ENCODE measurements around the gene ERRFI1.
A peak's percentile ranks its signal among the peaks of the same experiment; 100 is the strongest.
"Not testable (repeated sequence)": the region's sequence is repeated elsewhere in the genome, so short reads cannot be mapped to it uniquely, and the experiment has no call there.

ERRFI1 gene

DNA sequence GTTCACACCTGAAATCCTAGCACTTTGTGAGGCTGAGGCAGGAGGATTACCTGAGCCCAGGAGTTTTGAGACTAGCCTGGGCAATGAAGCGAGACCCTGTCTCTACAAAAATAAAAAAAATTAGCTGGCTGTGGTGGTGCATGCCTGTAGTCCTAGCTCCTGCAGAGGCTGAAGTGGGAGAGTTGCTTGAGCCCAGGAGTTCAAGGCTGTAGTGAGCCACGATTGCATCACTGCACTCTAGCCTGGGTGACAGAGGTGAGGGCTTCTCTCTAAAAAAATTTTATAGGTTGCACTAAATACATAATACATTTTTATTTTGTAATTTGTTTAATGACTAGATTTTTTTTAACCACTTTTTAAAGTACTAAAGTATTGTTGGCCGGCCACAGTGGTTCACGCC is 58.5 kb downstream of the ERRFI1 start:
- DNase-seq (ENCODE audit: low spot score) = no peak

DNA sequence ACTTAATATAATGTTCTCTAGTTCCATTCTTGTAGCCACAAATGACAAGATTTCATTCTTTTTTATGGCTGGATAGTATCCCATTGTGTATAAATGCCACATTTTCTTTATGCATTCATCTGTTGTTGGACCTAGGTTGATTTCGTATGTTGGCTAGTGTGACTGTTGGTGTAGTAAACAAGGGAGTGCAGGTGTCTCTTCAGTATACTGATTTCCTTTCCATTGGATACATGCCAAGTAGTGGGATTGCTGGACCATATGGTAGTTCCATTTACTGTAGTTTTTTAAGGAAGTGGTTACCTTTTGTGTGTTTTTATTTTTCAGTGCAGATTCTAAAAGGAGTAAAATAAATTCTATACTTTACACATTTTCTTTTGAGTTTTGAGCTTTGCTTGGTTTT is 58.9 kb downstream of the ERRFI1 start:
- no peak for DNase-seq (ENCODE audit: low spot score)

DNA sequence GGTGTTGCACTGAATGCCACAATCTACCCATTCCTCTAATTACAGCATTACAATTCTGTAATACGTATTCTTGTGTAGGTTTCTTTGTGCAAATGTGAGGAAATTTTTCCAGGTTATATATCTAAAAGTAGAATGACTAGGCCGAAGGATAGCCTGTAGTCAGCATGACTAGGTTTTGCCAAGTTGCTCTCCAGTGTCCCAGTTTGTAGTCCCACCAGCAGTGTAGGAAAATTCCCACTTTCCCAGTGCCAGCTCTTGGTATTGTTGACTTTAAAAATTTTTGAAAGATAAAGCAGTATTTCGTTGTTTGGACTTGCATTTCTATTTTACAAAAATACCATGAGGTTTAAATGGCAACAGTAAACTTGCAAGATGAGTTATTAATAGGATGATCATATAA is 61.6 kb downstream of the ERRFI1 start:
- no peak for DNase-seq (ENCODE audit: low spot score)

DNA sequence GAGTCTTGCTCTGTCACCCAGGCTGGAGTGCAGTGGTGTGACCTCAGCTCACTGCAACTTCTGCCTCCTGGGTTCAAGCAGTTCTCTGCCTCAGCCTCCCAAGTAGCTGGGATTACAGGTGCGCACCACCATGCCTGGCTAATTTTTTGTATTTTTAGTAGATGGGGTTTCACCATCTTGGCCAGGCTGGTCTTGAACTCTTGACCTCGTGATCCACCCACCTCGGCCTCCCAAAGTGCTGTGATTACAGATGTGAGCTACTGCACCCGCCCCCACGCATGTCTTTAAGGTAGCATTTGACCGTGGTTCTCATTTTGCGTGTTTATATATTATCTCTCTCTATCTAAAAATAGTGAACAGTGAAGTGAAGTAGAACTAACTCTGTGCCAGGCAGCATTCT is 62.3 kb downstream of the ERRFI1 start:
- not testable (repeated sequence) for DNase-seq (ENCODE audit: low spot score)

DNA sequence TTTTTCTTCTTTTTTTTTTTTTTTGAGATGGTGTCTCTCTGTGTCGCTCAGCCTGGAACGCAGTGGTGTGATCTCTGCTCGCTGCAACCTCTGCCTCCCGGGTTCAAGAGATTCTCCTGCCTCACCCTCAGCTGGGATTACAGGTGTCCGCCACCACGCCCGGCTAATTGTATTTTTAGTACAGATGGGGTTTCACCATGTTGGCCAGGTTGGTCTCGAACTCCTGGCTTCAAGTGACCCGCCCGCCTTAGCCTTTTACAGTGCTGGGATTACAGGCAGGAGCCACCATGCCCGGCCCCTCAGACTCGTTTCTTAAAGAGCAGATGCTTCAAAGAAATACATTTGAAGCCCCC is 62.8 kb downstream of the ERRFI1 start:
- not testable (repeated sequence) for DNase-seq (ENCODE audit: low spot score)

DNA sequence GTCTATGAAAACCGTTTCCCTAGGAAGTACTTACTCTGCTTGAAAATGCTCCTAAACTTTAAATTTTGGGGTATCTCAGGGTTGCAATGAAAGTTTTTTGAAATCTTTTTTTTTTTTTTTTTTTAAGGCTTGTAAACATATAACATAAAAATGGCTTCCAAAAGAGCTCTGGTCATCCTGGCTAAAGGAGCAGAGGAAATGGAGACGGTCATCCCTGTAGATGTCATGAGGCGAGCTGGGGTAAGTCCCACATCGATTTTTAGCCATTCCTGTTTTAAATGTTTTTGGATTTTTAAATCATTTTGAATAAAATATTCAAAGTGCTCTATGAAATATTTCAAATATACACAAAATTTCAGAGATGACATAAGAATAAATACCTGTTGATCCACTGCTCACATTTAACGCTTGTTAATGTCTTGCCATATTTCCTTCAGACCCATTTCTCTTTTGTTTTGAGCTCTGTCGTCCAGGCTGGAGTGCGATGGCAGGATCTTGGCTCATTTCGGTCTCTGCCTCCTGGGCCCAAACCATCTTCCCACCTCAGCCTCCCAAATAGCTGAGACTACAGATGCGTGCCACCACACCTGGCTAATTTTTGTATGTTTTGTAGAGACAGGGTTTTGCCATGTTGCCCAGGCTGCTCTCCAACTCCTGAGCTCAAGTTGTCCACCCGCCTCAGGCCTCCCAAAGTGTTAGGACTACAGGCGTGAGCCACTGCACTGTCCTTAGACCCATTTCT is 63.3 kb downstream of the ERRFI1 start:
- DNase-seq (ENCODE audit: low spot score) = no peak

DNA sequence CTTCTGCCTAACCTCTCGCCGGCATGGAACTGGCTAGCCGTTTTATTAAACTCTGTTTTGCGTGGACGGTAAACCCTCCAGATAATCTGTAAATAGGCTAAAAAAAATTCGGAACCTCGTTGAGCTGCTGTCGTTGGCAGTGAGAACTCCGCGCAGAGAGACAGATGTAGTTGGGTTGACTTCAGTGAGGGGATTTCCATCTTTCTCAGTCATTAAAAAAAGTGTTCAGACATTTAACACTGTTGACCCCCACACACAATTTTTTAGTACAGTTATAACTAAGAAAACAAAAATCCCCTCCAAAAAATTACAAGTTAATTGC is 64.1 kb downstream of the ERRFI1 start:
- DNase-seq (ENCODE audit: low spot score) = peak; percentile 75

Measured in NAMALWA (cell line).